GM19328 (cell line): Measurements from ENCODE around the gene SERPINC1.
"Not testable (repeated sequence)": the region's sequence is repeated elsewhere in the genome, so short reads cannot be mapped to it uniquely, and the experiment has no call there.

Experiments used
- ATAC-seq: cut with Tn5 transposase; IDR thresholded peaks from one replicate; pipeline ENCODE4 v1.9.1; 2021; ENCODE audit warnings: mild to moderate bottlenecking, moderate library complexity; ENCODE audit not compliant: unreplicated experiment

SERPINC1 gene

DNA sequence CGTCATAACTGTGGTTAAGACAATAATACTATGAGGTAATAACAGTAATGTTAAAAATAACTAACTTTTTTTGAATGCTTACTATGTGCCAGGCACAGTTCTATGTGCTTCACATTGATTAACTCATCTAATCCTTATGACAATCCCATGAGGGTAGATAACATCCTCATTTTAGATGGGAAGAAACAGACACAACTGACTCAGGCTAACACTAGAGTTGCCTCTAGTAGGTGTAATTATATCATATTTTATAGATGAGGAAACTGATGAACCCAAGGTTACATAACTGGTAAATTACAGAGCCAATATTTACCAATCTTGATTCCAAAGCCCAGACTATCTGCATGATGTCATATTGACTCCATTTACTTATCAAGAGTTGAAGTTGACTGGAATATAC is 23.5 kb downstream of the SERPINC1 start:
- ATAC-seq: no peak

DNA sequence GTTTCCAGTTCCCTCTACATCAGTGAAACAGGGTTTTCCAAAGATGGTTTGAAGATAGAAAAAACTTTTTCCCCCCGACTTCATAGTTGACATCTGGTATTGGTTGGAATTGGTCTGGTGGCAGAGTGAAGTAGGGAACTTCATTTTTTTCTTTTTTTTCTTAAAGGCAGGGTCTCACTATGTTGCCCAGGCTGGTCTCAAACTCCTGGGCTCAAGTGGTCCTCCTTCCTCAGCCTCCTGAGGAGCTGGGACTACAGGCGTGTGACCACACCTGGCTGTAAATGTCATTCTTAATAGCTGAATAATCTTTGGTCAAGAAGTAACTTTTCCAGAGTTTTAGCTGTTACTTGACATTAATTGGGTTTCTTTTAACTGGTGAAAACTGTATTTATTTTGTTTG is 27.2 kb downstream of the SERPINC1 start:
- no peak for ATAC-seq

DNA sequence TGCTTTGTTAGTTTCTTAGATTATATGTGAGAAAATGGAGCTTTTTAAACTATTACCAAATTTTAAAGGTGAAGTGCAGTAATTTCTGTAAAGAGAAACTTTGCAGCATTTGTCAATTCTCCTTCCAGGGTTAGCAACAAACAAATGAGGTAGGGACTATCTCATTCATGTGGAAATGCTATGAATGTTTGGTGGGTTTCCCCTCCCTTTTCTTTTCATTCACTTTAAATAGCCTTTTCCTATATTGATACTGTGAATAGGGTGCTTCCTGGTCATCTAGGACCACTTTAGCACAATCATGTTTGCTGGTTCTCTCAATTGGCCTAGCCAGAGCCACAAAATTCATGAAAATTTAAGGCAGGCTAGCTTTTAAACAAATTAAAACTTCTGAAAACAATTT is 28.4 kb downstream of the SERPINC1 start:
- ATAC-seq: no peak

DNA sequence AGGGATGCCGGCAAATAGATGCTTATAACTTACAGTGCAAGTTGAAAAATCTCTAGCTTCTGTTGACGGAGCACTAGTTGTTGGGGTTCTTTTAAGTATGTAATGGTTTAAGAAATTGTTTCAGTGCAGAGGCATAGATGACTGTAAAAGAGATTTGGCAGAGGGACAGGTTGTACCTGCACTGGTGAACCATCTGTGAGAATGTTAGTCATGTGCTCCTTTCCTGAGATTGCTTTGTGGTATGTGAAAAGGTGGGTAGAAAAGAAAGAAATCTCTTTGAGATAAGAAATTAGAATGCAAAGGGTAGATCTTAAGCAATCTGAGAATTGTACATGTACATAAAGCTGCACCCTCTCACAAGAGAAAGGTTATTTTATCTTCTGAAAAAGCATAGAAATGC is 29.5 kb downstream of the SERPINC1 start:
- ATAC-seq: no peak

DNA sequence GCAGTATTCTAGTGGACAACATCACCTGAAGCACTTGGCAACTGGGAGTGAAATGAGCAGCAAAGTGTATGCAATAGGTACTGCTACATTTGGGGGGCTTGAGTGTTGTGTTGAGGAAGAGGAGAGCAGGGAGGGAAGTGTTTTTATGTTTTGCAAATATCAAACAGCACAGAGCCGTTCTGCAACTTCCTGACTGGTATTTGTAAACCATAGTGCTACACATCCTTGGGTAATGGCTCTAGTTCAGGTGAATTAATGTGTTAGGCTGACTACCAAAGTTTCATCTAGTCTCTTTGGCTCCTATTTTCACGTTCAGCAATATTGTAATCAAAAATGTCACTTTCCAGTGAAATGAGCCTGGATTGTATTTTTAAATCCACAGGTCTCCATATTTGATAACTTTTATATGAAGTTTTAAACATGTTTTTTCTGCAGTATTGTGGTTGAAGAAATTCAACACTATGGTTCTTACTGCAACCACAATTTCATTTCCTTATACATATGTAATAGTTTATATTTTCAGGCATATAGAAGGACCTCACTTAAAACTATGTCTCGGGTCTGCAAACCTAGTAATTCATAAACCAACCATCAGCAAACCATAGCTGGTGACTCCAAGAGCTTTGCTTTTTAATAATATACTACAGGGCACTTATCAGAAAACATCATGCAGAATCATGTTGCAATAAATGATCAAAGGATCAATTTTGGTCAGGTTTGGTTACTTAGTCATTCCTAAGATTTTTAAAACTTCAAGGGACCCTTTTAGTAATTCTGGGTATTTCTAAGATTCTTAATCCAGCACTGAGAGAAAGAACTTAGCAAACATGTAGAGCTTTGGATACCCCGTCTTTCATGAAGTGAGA is 30.1 kb downstream of the SERPINC1 start:
- no peak for ATAC-seq

DNA sequence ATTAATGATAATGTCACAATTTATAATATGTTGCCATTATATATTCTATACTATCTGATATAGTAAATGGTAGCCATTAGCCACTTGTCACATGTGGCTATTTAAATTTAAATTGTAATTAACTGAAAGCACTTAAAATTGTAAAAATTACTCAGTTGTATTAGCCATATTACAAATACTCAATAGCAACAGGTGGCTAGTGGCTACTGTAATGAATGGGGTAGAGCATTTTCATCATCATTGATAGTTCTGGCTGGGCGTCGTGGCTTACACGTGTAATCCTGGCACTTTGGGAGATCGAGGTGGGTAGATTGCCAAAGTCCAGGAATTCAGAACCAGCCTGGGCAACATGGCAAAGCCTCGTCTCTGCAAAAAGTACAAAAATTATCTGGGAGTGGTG is 32.4 kb downstream of the SERPINC1 start:
- no peak for ATAC-seq

DNA sequence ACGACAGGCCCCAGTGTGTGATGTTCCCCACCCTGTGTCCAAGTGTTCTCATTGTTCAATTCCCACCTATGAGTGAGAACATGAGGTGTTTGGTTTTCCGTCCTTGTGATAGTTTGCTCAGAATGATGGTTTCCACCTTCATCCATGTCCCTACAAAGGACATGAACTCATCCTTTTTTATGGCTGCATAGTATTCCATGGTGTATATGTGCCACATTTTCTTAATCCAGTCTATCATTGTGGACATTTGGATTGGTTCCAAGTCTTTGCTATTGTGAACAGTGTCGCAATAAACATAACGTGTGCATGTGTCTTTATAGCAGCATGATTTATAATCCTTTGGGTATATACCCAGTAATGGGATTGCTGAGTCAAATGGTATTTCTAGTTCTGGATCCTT is 36.0 kb downstream of the SERPINC1 start:
- not testable (repeated sequence) for ATAC-seq

DNA sequence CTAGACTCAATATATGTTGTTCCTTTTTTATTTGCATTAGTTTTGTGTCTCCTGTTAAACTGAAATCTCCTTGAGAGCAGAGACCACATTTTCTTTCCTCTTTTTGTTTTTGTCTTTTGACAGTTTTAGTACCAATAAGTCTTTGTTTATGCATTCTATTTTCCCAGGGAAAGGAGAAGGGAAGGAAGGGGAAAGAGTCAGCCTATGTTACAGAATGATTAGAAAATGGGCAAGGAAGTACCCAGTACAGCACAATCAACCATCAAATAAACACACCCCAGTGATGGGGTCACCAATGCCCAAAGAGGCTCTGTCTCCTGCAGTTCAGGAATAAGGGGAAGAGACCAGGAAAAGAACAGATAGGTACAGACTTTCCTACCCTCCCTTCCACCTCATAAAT is 38.9 kb downstream of the SERPINC1 start:
- ATAC-seq: no peak

DNA sequence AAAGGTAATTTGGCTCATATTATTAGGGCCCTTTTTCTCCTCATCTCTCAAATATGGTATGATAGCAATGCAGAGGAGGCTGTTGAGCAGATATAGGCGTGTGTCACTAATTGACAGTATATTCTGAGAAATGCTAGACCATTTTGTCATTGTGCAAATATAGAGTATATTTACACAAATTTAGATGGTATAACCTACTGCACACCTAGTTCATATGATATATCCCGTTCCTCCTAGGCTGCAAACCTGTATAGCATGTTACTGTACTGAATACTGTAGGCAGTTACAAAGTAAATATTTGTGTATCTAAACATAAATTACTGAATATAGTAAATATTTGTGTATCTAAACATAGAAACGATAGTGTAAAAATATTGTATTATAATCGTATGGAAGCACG is 40.4 kb downstream of the SERPINC1 start:
- no peak for ATAC-seq

DNA sequence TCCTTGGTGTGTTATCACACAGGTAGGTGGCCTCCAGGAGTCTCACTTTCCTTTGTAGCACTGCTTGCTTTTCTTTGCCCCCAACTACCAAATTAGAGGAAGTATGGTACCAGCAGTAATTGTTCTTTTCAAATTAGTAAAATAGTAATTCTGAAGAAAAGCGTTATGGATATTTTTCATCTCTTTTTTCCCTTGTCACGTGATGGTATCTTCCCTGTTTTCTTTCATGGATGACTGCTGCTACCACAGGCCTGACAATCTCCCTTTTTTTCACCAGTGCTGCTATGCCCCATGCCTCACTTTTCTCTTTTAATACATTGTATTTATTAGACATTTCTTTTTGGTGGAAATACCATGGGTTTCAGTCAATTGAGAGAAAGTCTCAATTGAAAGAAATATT is 45.6 kb downstream of the SERPINC1 start:
- no peak for ATAC-seq

DNA sequence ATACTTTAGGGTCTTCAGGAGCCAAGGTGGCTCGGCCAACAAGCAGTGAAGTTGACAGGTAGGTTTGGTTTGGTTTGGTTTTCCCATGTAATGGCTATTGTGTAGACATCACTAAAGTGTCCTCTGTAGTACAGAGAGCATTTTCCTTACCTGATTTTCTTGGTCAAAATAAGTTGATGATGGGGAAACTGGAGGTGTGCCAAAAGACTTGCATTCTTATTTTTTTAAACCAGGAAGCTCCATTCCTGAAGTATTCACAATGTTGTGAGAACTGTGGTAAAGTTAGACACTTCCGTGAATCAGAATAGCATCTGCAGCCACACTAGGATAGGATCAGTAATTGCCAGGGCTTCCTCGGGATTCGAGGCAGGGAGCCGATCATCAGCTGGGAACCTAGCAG is 46.0 kb downstream of the SERPINC1 start:
- ATAC-seq: no peak

DNA sequence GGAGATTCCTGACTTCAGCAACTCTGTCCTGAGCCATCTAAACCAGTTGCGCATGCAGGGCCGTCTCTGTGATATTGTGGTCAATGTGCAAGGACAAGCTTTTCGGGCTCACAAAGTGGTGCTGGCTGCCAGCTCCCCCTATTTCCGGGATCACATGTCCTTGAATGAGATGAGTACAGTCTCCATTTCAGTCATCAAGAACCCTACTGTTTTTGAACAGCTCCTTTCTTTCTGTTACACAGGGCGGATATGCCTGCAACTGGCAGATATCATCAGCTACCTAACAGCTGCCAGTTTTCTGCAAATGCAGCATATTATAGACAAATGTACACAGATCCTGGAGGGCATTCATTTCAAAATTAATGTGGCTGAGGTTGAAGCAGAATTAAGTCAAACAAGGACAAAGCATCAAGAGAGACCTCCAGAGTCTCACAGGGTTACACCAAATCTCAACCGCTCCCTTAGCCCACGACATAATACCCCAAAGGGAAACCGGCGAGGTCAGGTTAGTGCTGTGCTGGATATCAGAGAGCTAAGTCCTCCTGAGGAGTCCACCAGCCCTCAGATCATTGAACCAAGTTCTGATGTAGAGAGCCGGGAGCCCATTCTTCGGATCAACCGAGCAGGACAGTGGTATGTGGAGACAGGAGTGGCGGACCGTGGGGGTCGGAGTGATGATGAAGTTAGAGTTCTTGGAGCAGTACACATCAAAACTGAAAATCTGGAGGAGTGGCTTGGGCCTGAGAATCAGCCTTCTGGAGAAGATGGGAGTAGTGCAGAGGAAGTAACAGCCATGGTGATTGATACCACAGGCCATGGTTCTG is 46.7 kb downstream of the SERPINC1 start:
- no peak for ATAC-seq

DNA sequence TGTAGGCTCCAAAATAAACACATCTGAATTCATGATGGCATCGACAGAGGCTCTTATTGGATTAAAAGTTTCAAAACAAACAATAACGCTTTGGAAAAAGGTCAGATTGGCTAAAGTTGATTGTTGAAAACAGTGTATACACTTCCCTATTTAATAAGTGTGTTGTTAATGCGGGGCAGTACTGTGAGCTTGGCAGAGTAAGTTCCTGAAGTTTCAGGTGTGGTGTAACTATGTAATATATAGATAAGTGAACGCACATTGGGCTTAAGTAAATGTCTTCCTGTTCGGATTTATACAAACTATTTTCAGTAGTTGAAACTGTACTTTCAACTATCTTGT is 48.1 kb downstream of the SERPINC1 start:
- ATAC-seq: no peak

DNA sequence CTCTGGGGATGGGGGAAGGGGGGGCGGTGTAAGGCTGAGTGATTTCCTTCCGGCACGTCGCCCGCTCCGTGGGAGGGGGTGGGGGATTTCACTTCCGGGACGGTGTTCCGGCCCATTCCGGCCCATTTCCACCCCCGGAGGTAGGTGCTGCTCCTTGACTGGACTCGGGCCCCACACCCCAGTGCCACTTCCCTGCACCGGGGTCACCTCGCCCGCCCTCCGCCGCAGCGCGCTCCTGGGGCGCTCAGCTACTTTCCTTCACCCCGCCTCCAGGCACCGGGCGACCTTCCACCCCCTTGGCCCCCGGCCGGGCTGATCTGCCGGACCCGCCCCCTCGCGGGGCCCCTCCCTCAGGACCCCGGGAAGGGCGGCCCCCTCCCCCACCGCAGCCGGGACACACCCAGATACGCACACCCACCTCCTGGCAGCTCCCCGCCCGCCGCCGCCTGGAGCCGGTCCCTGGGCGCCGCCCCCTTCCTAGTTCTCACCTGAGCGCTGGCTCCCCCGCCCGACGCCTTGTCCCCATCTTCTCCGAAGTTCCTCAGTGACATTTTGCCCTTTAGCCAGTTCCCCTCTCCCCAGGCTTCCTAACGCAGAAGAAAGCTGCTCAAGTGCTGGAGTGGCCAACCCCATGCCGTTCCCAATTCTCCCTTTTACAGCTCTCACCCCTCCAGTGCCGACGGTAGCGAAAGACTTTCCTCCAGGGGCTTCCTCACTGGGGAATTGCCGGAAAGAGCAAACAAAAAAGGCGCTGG is 48.7 kb downstream of the SERPINC1 start, which contains the start of gene ZBTB37:
ZBTB37 (plus strand) TSS at position 115 of the 755 bp plus-strand sequence. CDS start 1,846 bp downstream, outside the sequence.
- ATAC-seq: peak; percentile 53

DNA sequence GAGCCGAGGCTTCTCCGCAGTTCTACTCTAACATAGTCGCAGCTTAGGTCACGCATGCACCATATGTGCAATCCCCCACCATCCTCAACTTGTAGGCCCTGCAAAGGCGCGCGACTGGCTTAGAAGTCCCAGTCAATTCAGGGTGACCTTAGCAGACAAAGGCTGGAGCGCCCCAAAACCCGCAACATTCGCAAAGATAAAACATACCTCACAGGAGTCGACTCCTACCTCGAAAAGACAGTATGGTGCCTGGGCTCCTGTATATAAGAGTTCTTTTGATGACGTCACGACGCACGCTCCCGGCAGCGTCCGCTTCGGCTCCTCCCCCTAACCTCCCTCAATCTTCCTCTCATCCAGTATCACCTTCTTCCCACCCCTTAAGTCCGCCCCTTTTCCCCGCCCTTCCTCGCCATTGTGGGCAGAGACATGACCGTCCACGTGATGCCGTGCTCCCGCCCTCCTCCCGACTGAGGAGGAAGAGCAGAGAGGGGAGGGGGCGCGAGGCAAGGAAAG is 49.3 kb downstream of the SERPINC1 start, which contains the start of gene GAS5:
GAS5 (minus strand) TSS at position 237 of the 513 bp plus-strand sequence.
- ATAC-seq: peak; percentile 83

DNA sequence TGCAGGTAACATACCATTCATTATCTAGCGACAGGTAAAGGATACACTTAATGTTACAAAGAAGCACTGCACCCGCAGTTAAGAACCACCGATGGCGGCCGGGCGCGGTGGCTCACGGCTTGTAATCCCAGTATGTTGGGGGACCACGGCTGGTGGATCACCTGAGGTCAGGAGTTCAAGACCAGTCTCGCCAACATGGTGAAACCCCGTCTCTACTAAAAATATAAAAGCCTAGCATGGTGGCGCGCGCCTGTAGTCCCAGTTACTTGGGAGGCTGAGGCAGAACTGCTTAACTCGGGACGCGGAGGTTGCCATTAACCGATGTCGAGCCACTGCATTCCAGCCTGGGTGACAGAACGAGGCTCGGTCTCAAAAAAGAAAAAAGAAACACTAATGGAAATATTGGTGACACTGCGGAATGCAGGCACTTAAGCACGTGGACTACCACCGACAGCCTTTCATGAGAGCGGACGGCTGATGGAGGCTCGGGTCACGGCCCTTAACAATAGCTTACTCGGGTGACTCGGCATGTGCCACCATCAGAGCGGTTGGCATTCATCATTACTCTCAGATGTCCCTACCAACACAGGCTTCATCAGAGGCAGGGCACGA is 49.9 kb downstream of the SERPINC1 start:
- ATAC-seq: no peak

DNA sequence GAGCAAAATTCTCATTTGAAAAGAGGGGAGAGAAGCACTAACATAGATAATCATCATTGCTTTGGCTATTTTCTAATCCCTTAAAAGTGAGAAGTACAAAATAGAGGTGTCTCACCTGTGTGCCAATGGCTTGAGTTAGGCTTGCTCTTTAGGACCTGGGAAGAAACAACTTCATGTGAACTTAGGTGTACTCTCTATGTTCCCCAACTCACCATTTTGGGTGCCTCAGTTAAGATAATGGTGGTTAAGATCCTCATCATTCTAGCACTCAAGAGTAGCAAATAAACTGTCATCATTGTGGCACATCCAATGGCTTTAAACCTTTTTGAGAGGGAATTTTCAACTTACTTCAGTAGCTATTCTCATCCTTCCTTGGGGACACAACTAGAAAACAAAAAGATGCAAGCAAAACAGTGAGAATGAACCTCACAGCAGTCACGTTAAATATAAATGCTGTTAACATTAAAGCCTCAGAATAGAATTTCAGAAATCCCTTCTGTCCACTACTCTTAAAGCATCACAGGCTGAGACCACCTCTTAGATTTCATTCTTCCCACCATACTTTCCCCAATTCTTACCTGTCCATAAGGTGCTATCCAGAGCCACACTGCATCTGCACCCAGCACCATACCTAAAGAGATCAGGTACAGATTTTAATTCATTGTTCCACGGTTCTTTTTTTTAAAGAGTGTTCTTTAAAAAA is 50.6 kb downstream of the SERPINC1 start:
- ATAC-seq: no peak

DNA sequence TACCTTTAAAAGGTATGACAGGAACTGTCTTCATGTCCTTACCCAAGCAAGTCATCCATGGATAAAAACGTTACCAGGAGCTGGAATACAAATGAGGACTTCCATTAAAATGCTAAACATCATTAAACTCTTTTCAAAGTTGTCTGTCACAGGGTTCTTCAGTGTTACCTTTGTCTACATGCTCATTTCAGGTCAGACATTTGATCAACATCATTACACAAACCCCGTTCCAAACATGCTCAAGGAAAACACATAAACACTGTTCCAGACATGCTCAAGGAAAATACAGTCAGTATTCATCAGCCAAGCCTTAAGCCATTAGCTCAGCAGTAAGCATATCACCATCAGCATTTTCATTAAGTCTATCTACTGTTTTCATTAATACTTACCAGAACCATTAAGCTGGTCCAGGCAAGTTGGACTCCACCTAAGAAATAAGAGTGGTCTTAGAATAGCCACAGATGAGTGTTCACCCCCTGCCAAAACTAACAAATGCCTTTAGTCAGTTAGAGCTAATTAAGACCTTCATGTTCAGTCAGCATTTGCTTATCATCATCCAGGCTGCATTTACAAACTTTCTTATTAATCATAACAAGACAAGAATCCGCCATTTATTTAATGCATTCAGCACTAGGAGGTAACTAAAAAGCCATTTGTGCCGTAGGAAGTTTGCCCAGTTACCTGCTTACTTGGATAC is 51.5 kb downstream of the SERPINC1 start:
- ATAC-seq: no peak

DNA sequence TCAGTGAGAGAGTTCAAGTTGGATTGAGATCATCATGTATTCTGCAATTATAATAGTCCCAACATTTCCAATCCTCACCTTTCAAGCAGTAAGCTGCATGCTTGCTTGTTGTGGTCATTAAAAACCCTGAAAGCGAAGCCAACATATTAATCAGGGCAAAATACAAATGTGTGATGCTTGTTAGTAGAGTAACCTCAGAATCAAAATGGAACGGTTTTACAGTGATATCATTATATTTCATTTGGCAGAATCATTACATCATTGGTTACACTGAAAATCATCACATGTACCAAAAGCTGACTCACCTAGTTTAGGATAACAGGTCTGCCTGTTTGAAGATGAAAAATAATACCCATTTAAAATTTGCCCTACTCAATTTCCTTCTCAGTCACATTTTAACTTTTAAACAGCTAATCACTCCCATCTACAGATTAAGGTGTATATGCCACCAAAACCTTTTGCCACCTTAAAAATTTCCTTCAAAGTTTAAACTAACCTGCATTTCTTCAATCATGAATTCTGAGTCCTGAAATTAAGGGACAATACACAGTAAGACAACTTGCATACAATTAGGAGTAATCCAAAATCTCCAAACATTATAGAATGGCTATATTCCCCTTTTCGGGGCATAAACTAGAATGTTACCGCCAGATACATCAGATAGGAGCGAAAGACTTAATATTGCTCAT is 52.8 kb downstream of the SERPINC1 start:
- no peak for ATAC-seq
